Left lung (tissue), 10 donors: ENCODE measurements around the gene CRIM1. TPM values are rescaled to one million over a fixed set of nuclear protein-coding genes. Genes with fewer than 3 reads are reported as not detected.

Experiments used
- ATAC-seq: fragments of 200-7000 bp; cut with Tn5 transposase; one replicate; pipeline ENCODE4 v1.9.1; 2020; ENCODE audit warnings: moderate library complexity
- DNase-seq, 4 donors: peaks; one replicate each; pipeline ENCODE4 v3.0.0-alpha.2; 2013 to 2020
- H3K27ac ChIP-seq, 2 donors: fragments of 200-600 bp; sonication (generic) in 1 of 2; one replicate each; pipeline versions ENCODE4 v1.5.0 to v1.8.0; 2020 to 2021
- H3K27me3 ChIP-seq, 2 donors: fragments of 200-600 bp; sonication (generic) in 1 of 2; one replicate each; pipeline versions ENCODE4 v1.5.0 to v1.8.0; 2020 to 2021
- H3K36me3 ChIP-seq, 2 donors: fragments of 200-600 bp; sonication (generic) in 1 of 2; one replicate each; pipeline versions ENCODE4 v1.5.0 to v1.8.0; 2020 to 2021
- H3K4me1 ChIP-seq, 2 donors: fragments of 200-600 bp; one replicate each; pipeline ENCODE4 v1.8.0; 2021
- H3K4me3 ChIP-seq, 2 donors: fragments of 200-600 bp; sonication (generic) in 1 of 2; one replicate each; pipeline versions ENCODE4 v1.5.0 to v1.8.0; 2020 to 2021; ENCODE audit warnings: mild to moderate bottlenecking in 1 of 2
- H3K9me3 ChIP-seq, 2 donors: fragments of 200-600 bp; sonication (generic) in 1 of 2; one replicate each; pipeline versions ENCODE4 v1.5.0 to v1.8.0; 2020 to 2021
- intact Hi-C, 2 donors: fragments of 100-400 bp; cut with DNase I; formaldehyde crosslinking; loops; one replicate each; pipeline versions ENCODE4 v1.11.2 to v1.14.2; 2022
- polyA plus RNA-seq, 6 donors: library from polyadenylated mRNA; unstranded; fragments of 120-200 nt; gene quantifications; one replicate each; pipeline ENCODE4 v1.2.1, GENCODE V29; 2013; ENCODE audit not compliant: insufficient read length in 6 of 6
- total RNA-seq, 2 donors: library from RNA; stranded (reverse); fragmentation: NEBNext Ultra II Directional; extraction: Animal tissue kit (Norgen Biotek cat#: 25700); gene quantifications; one replicate each; pipeline ENCODE4 v1.2.1, GENCODE V29; 2021
- TF ChIP-seq, protein P1 (sequence below), 2 donors: fragments of 200-600 bp; sonication (generic) in 1 of 2; IDR thresholded peaks; one replicate each; pipeline versions ENCODE4 v1.5.0 to v1.8.0; 2021; ENCODE audit warnings: antibody characterized with exemption in 2 of 2
- donor health status: DM: no; HTN: yes; CAD: no.
- donor health status: DM: no; HTN: no; CAD: no.

Gene CRIM1
- total and polyA plus RNA-seq, 8 donors, result 28.7 to 72.9 (median 31.4) TPM

DNA sequence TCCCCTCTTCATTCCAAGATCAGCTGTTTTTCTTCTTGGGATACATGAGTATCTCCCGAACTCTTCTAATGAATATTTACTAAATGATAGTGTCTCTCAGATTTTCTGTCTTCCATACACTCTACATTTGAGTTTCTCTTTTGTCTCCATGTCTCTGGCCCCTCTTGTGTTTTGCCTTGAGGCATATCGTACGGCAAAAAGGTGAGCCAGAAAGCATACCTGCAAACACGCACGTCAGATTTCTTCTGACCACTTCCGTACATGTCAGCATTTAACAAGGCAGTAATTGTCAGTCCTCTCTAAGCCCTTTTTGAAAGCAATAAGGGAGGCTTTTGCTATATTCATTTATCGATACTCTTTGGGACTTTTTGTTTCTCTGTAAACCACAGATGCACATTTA is 160.0 kb downstream of the CRIM1 start:
- TF ChIP-seq, protein P1, sequence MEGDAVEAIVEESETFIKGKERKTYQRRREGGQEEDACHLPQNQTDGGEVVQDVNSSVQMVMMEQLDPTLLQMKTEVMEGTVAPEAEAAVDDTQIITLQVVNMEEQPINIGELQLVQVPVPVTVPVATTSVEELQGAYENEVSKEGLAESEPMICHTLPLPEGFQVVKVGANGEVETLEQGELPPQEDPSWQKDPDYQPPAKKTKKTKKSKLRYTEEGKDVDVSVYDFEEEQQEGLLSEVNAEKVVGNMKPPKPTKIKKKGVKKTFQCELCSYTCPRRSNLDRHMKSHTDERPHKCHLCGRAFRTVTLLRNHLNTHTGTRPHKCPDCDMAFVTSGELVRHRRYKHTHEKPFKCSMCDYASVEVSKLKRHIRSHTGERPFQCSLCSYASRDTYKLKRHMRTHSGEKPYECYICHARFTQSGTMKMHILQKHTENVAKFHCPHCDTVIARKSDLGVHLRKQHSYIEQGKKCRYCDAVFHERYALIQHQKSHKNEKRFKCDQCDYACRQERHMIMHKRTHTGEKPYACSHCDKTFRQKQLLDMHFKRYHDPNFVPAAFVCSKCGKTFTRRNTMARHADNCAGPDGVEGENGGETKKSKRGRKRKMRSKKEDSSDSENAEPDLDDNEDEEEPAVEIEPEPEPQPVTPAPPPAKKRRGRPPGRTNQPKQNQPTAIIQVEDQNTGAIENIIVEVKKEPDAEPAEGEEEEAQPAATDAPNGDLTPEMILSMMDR (IDR thresholded peaks at IDR 0.05), result no peak
- DNase-seq (no peak), ATAC-seq (no peak)
- H3K4me3 ChIP-seq, result no peak overlapping the region
- no peaks in the 10 kb centered on the region for H3K27me3 ChIP-seq
- H3K9me3 ChIP-seq, result no peaks in the 10 kb centered on the region
- peaks cover 0 to 58% of the 10 kb centered on the region in 2 donors for H3K36me3 ChIP-seq
- no peaks in the 10 kb centered on the region for H3K4me1 ChIP-seq
- intact Hi-C loops, result no loop called here
- no peak overlapping the region for H3K27ac ChIP-seq

DNA sequence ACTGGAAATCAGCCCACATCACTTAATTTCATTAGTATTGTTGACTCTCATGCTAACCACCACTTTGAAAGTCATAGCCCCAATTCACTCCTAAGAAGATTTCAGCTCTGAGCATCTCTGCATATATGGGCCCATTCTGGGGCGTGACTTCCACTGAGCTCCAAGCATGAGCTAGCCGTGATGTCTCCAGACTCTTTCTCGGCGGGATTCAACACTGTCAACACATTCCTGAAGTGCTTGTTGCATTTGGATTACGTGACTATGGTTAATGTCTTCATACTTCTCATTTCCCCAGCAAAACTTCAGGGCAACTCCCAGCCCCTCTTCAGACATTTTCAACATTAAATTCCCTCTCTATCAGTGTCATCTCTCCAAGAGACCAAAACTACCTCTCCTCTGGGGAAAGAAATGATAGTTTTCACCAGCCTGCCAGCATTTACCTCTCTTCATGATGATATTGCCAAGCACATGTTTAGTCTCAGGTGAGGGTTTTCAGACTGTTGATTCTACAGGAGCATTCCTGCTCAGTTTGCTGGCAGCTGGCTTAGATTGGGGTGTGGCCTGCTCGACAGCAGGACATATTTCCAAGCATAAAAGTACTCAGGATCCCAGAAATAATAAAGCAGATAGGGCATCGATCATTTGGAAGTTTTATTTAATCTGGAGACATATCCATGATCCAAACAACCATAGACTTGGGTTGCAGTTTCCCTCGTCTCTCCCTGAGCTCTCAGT is 160.7 kb downstream of the CRIM1 start:
- intact Hi-C loops, result no loop called here
- no peaks in the 10 kb centered on the region for H3K27me3 ChIP-seq
- no peak overlapping the region for H3K4me3 ChIP-seq
- peaks cover 0 to 55% of the 10 kb centered on the region in 2 donors for H3K36me3 ChIP-seq
- DNase-seq, result no peak
- H3K4me1 ChIP-seq, result no peaks in the 10 kb centered on the region
- peak; percentile 51 for ATAC-seq
- TF ChIP-seq, protein P1 (IDR thresholded peaks at IDR 0.05), result no peak
- no peak overlapping the region for H3K27ac ChIP-seq
- no peaks in the 10 kb centered on the region for H3K9me3 ChIP-seq

DNA sequence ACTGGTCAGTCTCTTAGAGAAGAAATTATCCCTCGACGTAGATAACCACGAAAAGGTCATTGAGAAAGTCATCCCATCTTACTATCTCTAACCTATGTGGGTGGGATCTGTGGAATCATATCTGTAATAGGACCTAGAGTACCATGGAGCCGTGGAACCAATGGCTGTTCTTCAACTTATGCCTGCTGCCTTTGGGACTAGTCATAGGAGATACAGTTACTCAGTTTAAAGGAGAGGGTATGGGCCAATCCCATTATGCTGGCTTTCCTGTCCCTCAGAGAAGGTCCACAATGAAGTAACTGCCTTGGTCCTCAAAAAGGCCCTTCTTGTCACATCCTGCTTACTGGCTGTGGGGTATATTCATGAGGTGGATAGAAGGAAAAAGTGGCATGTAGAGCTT is 164.9 kb downstream of the CRIM1 start:
- no peak overlapping the region for H3K4me3 ChIP-seq
- intact Hi-C loops, result no loop called here
- no peaks in the 10 kb centered on the region for H3K9me3 ChIP-seq
- H3K4me1 ChIP-seq, result no peaks in the 10 kb centered on the region
- no peak overlapping the region for H3K27ac ChIP-seq
- no peaks in the 10 kb centered on the region for H3K27me3 ChIP-seq
- no peak for ATAC-seq
- peaks cover 0 to 51% of the 10 kb centered on the region in 2 donors for H3K36me3 ChIP-seq
- TF ChIP-seq, protein P1 (IDR thresholded peaks at IDR 0.05), result no peak
- DNase-seq, result no peak

DNA sequence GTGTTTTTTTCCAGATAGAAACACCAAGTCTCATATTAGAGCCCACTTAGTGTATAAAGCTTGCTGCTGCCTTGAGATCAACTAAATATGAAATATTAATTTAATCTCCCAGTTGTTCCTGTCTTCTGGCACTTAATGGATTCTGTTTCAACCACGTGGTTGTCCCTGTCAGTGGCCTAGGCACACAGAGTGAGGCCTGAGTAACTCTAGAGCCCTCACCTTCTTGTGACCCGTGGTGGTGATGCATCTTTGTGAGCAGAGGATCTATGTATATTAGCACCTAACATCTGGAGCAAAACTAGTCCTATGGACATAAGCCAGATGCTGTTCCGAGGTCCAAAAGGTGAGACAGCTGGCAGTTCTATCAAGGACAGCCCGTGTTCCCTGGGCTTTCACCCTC is 167.6 kb downstream of the CRIM1 start:
- no peak for ATAC-seq
- H3K4me1 ChIP-seq, result no peaks in the 10 kb centered on the region
- no peaks in the 10 kb centered on the region for H3K27me3 ChIP-seq
- H3K9me3 ChIP-seq, result no peaks in the 10 kb centered on the region
- H3K27ac ChIP-seq, result no peak overlapping the region
- no peak overlapping the region for H3K4me3 ChIP-seq
- H3K36me3 ChIP-seq, result peaks cover 0 to 32% of the 10 kb centered on the region in 2 donors
- no peak for DNase-seq
- TF ChIP-seq, protein P1 (IDR thresholded peaks at IDR 0.05), result no peak
- intact Hi-C loops, result no loop called here

DNA sequence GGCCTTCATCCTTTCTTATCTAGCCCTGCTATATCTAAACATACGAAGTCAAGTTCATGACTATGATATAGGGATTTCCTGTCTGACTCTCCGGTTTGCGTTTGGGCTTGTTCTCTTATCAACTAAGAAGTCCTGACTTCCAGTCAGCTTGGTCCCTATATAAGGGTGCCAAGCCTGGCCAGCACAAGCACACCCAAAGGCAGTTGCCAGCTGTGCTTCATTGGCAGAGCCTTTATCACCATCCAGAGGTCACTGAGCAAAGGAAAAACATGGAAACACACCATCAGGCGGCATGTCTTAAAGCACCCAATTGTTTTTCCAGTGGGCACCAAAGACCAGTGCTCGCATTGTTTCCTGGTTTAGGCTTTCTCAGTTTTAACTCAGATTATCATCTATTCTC is 169.7 kb downstream of the CRIM1 start:
- Histone ChIP-seq H3K27me3 (no peaks in the 10 kb centered on the region), H3K4me3 (no peak overlapping the region), H3K4me1 (peaks cover 0 to under 1% of the 10 kb centered on the region in 2 donors), H3K27ac (no peak overlapping the region), H3K9me3 (no peaks in the 10 kb centered on the region), H3K36me3 (peaks cover 0 to 23% of the 10 kb centered on the region in 2 donors)
- ATAC-seq, result no peak
- intact Hi-C loops, result no loop called here
- DNase-seq, result no peak
- TF ChIP-seq, protein P1 (IDR thresholded peaks at IDR 0.05), result no peak
